Frontal cortex (tissue), 4 donors: ENCODE data around the gene COPRS. TPM values are rescaled to one million over a fixed set of nuclear protein-coding genes. Genes with fewer than 3 reads are reported as not detected.
"Not testable (repeated sequence)": the region's sequence is repeated elsewhere in the genome, so short reads cannot be mapped to it uniquely, and the experiment has no call there.

Source experiments
- DNase-seq, 2 donors: peaks; one replicate each; pipeline ENCODE4 v3.0.0; 2012; ENCODE audit warnings: low spot score in 2 of 2
- FAIRE-seq: peaks from 2 replicates; lab custom pipeline; 2012; peaks lifted over from hg19 to GRCh38; lab: Jason Lieb, UNC
- total RNA-seq: library from RNA; depleted of rRNA; stranded (reverse); fragments of >200 nt; gene quantifications from one replicate; pipeline ENCODE4 v1.2.3, GENCODE V29; 2014
- donor health status: control.
- donor health status: control.
- donor health status: control.

COPRS gene
- total RNA-seq, 1 donor from 2014 or later, result 35.1 TPM

DNA sequence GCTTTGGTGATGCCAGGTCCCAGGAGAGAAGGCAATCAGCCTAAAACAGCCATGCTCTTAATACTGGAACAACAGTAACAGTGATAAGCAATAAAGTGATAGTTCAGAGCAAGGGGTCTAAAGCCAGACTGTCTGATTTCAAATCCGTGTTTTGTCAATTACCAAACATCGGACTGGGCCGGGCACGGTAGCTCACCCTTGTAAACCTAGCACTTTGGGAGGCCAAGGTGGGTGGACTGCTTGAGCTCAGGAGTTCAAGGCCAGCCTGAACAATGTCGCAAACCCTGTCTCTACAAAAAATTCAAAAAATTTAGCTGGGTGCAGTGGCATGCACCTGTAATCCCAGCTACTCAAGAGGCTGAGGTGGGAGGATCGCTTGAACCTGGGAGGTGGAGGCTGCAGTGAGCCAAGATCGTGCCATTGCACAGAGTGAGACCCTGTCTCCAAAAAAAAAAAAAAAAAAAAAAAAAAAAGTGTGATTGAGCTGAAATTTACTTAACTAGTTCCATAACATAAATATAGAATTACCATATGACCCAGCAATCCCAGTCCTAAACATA is 5.1 kb downstream of the COPRS start:
- FAIRE-seq (no peak), DNase-seq (no peak)

DNA sequence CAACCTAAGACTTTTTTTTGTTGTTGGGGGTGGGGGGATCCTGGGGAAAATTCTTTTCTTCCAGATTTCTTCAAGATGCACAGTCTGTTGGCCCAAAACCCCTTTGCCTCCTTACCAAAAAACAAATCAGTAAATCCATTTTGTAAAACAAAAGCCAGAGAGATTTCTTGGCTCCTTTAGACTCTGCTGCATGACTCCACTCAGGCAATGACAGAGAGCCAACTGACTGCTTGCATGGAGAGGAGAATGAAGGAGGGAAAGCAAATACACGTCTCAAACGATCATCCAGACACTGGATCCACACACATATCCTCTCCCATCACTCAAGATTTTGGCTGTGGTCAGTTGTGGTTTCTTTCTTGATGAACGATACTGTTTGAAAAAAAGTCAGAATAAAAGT is 13.8 kb downstream of the COPRS start:
- no peak for FAIRE-seq
- no peak for DNase-seq

DNA sequence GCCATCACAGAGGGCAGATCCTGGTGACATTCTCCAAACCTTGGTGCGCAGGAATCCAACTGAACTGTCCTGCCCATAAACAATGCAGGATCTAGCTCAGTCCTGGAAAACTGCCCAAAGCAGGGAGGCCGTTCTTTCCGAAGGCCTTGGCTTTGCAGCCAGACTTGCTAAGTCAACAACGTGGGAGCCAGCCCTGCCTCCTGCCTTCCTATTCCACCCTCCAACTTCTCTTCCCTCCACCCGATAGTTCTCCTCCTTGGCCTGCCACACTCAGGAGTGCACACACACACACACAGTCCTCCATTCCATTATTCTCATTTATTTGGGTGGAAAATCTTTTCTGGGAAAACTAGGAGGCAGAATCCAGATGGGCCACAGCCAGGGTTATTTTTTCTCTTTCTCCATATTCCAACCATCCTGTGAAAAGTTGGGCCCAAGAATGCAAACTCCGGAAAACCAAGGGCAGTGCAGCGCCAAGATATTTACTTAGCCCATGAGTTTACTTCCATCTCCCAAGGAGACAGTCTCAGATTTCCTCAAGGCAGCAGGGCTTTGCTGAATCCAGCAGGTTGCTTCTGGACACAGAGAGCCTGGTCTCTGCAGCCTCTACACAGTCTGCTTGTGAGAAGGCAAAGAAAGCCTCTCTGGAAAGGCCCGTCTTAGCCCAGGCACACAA is 15.8 kb downstream of the COPRS start:
- FAIRE-seq (no peak), DNase-seq (peak in 1 of 2 donors; percentile 22)

DNA sequence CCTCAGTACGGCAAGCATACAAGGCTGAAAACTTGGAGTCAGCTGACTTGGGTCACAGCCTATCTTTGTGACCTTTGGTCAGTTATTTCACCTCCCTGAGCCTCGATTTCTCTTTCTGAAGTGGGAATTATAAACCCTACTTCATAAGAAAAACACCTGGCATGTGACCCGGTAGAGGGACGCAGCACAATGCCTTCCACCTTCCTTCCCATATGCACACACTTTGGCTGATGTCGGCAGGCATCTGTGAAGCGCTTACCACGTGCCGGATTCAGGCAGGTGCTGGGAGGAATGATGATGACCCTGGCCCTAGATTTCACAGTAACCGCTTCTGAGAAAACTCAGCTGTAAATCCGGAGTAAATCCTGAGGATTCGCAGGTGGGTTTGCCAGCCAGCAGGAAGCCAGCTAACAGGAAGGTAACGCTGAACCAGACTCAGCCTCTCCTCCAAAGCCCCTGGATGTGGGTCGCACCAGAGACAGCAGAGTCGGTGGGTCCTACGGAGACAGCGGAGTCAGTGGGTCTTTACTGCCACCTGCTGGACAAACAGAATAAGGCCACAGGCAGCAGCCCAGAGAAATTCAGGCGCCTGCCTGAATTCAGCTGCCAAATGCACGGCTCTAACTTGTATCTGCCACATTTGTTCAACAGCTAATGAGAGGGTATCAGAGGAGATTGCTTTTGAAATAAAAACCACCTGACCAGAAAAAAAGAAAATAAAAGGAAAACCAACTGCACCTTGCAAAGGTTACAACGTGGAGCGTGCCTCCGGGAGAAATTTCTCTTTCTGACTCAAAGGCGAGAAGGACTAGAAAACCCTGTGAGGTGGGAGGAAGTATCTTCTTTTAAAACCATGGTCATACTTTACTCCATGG is 16.6 kb downstream of the COPRS start:
- DNase-seq (peak; percentile 54 to 75), FAIRE-seq (no peak)

DNA sequence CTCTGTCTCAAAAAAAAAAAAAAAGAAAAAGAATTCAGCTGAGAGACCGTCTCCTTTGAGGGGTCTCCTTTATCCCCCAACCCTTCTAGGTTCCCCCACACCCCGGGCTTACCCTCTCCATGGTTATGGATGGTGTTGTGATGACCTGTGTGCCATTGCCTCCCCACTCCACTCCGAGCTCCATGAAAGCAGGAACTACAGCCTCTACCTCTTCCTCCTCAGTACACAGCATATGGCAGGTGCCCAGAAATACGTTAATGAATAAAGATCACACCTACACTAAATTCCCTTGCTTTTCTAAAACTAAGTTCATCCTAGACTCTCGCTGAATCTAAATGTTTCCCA is 17.2 kb downstream of the COPRS start:
- FAIRE-seq (no peak), DNase-seq (no peak)

DNA sequence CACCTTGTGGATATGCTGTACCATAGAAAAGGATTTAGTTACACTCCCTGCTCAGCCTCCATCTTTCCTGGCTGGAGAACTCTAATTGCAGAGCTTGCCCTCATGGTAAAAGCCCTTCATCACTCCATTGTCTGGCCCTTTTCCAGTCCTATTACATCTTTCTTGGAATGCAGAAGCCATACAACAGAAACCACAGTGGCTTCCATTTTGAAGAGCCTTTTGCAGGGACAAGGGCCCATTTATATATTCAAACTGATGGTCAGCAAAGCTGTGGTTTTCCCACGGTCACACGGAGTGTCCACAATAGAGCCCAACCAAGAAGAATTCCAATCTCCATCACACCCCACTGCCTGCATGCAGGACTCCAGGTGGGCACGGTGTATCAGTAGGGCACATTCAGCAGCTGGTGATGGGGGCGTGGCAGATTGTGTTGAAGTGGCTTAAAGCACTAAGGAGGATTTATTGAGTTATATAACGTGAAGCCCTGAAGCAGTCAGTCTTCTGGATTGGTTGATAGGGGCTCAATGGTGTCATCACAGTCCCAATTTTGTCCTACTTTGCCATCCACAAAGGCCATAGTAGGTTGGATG is 20.3 kb downstream of the COPRS start:
- FAIRE-seq (no peak), DNase-seq (no peak)

DNA sequence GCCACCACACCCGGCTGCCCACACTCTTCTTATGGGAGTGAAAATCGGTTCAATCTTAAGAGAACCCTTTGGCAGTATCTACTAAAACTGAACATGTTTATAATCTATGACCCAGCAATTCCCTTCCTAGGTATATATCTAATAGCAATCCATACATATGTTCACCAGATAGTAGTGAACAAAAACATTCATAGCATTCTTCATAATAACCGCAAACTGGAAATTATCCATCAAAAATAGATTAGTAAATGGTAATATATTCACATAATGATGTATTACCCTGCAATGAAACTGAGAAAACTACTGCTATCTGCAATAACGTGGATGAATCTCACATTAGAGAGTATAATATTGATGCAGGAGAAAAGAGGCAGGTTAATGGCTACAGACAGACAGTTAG is 23.1 kb downstream of the COPRS start:
- DNase-seq (no peak), FAIRE-seq (no peak)

DNA sequence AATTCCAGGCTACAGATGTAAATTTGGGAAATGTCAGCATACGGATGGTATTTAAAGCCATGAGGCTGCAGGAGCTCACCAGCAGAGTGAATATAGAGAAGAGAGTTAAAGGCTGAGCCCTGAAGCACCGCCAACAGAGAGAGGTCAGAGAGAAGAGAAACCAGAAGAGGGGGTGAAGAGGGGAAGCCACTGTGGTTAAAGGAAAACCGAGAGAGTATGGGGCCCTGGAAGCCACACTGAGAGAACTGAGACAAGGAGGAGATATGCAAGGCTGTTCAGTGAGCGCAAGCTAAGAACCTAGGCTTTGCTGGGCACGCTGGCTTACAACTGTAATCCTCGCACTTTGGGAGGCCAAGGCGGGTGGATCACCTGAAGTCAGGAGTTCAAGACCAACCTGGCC is 24.6 kb downstream of the COPRS start:
- FAIRE-seq (no peak), DNase-seq (no peak)

DNA sequence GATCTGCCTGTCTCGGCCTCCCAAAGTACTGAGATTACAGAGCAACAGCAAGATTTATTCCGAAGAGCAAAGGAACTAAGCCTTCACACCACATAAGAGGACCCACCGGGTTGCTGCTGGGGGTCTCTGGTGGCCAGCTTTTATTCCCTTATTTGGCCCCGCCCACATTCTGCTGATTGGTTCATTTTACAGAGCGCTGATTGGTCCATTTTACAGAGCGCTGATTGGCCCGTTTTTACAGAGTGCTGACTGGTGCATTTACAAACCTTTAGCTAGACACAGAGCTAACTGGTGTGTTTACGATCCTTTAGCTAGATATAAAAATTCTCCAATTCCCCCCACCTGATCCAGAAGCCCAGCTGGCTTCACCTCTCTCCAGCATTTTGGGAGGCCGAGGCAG is 26.3 kb downstream of the COPRS start:
- FAIRE-seq (no peak), DNase-seq (no peak)

DNA sequence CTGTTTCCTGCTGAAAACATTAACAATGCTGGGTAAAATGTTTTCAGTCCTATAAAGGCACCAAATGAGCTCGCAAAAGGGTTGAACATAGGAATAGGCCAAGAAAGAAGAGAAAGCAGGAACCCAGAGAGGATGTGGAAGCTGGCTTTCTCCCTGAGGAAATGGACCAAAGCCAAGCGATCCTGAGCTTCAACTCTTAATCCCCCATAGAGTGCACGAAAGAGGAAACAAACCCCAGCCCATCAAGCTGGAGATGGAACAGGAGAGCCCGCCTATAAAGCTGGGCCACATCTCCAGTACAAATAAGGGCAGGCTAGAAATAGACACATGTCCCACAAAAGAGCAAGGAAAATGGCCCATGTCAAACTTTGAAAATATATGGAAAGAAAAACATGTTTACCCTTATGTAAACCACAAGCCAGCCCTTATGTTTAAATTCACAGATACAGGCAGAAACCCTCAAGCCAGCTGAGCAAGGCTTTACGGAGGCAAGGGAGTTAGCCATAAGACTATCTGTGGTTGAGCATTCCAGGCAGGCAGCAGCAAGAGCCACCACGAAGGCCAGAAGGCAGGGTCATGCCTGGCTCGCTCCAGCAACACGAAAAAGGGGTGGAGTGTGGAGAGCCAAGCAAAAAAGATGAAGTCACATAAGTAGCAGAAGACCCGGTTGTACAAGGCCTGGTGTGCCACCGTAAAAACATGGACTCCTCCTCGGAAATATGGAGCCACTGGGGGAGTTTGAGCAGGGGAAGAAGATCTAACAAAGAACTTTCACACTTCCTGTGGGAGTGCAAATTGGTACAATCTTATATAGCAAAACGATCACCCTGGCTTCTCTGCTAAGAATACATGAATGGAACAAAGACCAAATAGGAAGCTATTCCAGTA is 27.8 kb downstream of the COPRS start:
- FAIRE-seq (no peak), DNase-seq (no peak)

DNA sequence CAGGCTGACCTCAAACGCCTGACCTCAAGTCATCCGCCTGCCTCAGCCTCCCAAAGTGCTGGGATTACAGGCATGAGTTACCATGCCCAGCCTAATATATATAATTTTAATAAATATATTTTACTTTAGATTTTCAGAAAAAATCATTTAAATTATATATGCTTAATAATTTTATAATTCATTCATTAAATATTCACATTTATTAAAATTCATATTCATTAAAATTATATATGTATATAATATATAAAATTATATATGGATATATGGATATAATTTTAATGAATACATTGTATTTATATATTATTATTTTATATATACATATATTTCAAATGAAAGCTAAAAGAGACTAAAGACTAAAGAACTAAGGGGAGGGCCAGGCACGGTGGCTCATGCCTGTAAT is 29.4 kb downstream of the COPRS start:
- FAIRE-seq, result peak; percentile 96
- no peak for DNase-seq

DNA sequence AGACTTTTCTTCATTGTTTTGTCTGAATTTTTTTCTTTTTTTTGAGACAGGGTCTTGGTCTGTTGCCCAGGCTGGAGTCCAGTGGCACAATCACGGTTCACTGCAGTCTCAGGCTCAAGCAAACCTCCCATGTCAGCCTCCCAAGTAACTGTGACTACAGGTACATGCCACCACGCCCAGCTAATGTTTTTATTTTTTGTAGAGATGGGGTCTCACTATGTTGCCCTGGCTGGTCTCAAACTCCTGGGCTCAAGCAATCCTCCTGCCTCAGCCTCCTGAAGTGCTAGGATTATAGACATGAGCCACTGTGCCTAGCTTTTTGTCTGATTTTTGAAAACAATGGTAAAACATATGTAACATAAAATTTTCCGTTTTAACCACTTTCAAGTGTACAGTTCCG is 30.1 kb downstream of the COPRS start:
- not testable (repeated sequence) for DNase-seq, FAIRE-seq

DNA sequence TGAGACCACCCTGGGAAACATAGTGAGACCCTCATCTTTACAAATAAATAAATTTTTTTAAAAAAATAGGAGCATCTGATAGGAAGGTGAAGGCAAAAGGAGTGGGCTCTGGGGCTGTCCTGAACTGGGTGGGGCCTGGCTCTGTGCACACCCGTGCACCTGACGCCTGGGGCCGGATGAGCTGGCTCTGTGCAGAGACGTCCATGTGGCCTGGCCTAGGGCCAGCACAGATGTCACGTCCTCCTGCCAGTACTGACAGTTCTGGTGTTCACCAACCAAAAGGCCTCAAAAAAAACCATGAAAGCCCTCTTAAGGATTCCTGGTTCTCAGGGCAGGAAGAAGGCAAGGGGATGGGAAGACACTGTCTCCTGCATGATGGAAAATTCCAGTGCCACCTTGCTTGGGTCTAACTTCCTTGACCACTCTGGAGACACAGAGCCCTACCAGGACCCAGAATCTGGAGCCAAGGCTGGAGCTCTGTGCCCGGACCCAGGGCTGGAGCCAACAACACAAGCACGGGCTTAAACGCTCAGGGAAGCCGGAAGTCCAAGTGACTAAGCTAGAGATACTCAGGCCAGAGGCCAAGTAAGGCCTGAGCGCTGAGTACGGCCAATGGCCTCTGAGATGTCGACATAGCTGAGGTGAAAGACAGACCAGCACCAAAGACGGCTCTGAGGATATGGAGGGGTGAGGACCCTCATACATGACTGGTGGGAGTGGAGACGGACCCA is 32.9 kb downstream of the COPRS start:
- FAIRE-seq (no peak), DNase-seq (no peak)

DNA sequence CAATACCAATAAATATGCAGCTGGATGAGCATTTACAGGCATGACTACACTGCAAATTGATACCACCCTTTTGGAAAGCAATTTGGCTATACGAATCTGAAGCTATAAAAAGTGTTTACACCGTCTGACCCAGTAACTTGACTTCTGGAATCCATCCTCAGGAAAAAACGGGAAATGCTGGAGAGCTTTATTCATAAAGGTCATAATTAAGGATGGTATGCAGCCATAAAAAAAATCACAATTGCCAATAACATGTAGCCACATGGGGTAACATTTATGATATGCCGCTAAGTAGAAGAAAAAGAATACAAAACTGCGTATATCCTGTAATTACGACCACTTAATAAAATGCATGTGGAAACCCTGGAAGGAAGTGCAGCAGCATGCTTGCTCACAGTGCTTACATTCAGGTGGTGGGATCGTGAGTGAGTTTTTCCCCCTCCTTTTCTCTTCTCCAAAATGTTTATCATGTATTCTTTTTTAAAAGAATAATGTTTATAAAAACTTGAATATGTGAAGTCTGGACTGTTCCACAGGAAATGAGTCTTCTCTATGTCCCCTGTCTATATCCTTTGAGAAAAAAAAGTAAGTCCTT is 34.2 kb downstream of the COPRS start:
- FAIRE-seq, result no peak
- no peak for DNase-seq

DNA sequence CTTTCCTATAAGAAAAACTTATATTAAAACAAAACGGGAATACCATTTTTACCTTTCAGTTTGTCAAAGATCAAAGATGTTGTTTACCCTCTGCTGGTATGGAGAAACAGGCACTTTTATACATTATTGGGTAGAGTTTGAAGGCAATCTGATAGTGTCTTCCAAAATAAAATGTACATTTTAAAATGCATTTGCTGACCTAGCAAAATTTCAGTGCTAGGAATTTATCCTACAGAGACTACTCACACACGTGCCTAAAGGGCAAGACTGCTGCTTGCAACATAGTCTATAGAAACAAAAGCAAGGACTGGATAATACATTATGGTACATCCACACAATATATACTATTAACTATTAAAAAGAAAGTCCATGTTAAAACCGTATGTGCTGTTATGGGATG is 36.0 kb downstream of the COPRS start:
- FAIRE-seq (no peak), DNase-seq (no peak)

DNA sequence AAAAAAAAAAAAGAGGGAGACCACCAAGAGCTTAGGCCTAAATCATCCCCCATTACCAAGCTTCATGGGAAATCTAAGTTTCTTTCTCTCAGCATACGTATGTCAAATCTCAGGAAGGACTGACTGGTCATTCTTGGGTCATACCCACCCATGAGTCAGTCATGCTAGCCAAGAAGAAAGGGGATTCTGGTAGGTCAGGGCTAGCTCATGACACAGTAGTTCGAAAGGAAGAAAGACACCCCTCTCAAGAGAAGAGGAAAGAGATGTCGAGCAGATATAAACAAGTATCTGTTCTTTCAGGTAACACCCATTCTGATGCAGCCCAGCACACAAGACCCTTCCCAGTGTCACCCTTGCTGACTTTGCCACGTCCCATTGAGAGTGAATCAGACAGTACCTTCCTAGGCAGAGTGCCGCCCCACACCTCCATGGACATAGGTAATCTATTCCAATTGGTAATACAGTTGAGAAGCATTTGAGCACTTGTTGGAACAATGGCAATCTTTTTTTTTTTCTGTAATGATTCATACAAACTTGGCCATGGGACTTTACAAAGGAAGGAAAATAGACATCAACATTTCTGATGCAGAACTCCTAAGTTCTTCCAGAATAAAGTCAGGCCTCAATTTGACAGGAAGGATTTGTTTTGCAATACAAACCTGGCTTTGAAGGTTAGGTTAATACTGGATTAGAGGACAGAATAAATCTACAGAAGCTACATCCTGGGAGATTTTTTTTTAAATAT is 38.2 kb downstream of the COPRS start:
- DNase-seq (no peak), FAIRE-seq (no peak)

DNA sequence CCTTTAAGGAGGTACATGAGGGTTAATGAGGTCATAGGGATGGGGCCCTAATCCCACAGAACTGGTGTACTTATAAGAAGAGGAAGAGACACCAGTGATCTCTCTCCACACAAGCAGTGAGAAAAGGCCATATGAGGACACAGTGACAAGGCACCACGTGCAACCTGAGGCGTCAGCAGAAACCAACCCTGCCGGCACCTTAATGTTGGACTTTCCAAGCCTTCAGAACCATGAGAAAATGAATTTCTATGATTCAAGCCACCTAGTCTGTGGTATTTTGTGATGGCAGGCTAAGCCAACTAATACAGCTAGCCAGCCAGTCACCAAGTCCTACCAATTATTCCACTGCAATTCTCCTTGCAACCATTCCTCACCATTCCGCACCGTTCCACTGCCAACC is 39.5 kb downstream of the COPRS start:
- DNase-seq, result no peak
- FAIRE-seq, result no peak

DNA sequence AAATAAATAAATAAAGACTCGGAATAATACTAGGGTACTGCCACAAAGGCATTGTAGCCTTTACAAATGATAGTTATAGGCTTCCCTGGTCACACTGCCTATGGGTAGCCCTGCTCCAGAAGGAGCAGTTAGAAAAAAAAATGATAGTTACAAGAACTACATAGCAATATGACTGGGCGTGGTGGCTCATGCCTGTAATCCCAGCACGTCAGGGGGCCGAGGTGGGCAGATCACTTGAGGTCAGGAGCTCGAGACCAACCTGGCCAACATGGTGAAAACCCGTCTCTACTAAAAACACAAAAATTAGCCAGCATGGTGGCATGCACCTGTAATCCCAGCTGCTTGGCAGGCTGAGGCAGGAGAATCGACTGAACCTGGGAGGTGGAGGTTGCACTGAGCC is 40.2 kb downstream of the COPRS start:
- not testable (repeated sequence) for FAIRE-seq, DNase-seq
